ENCODE data around the gene WWTR1. TPM values are rescaled to one million over a fixed set of nuclear protein-coding genes. Genes with fewer than 3 reads are reported as not detected.

WWTR1 gene
- total RNA-seq, 1 donor from 2014 or later: 0.73 TPM

GRCh38 chr3:149632225-149632624, 25.6 kb downstream of the WWTR1 start:
- ATAC-seq (ENCODE audit: low read depth) (no peak), DNase-seq (no peak)
- Mint-ChIP-seq H3K9me3 (no peaks in the 10 kb centered on the region), H3K4me3 (no peak overlapping the region), H3K27ac (no peak overlapping the region), H3K27me3 (peaks cover 21% of the 10 kb centered on the region), H3K36me3 (ENCODE audit: low read depth) (no peaks in the 10 kb centered on the region), H3K4me1 (no peaks in the 10 kb centered on the region)
- ChIA-PET CTCF (no interaction called here), POLR2A (no interaction called here)
- intact Hi-C loops (cut with micrococcal nuclease): no loop called here
- no peak for TF ChIP-seq CTCF (IDR thresholded peaks at IDR 0.05)

GRCh38 chr3:149630806-149631205, 27.0 kb downstream of the WWTR1 start:
- DNase-seq (no peak), ATAC-seq (ENCODE audit: low read depth) (no peak)
- no peak for TF ChIP-seq CTCF (IDR thresholded peaks at IDR 0.05)
- Mint-ChIP-seq H3K27me3 (peaks cover 25% of the 10 kb centered on the region), H3K4me3 (no peak overlapping the region), H3K9me3 (no peaks in the 10 kb centered on the region), H3K27ac (no peak overlapping the region), H3K36me3 (ENCODE audit: low read depth) (no peaks in the 10 kb centered on the region), H3K4me1 (no peaks in the 10 kb centered on the region)
- intact Hi-C loops (cut with micrococcal nuclease): no loop called here
- CTCF ChIA-PET: no interaction called here
- POLR2A ChIA-PET: no interaction called here

- peaks cover 24% of the 10 kb centered on the region for H3K27me3 Mint-ChIP-seq
- DNase-seq (no peak), ATAC-seq (ENCODE audit: low read depth) (no peak)
- ChIA-PET CTCF (no interaction called here), POLR2A (no interaction called here)
- no peak for TF ChIP-seq CTCF (IDR thresholded peaks at IDR 0.05)
- H3K9me3 Mint-ChIP-seq: no peaks in the 10 kb centered on the region
- intact Hi-C loops (cut with micrococcal nuclease): no loop called here
- no peak overlapping the region for H3K4me3 Mint-ChIP-seq
- H3K4me1 Mint-ChIP-seq: no peaks in the 10 kb centered on the region
- H3K36me3 Mint-ChIP-seq (ENCODE audit: low read depth): no peaks in the 10 kb centered on the region
- H3K27ac Mint-ChIP-seq: no peak overlapping the region
These were observed 28.7 kb downstream of the WWTR1 start for GRCh38 chr3:149628957-149629670.

- Mint-ChIP-seq H3K9me3 (no peaks in the 10 kb centered on the region), H3K27me3 (peaks cover 21% of the 10 kb centered on the region), H3K36me3 (ENCODE audit: low read depth) (no peaks in the 10 kb centered on the region), H3K4me3 (no peak overlapping the region), H3K27ac (no peak overlapping the region), H3K4me1 (no peaks in the 10 kb centered on the region)
- intact Hi-C loops (cut with micrococcal nuclease): no loop called here
- TF ChIP-seq CTCF (IDR thresholded peaks at IDR 0.05): no peak
- no peak for ATAC-seq (ENCODE audit: low read depth)
- POLR2A ChIA-PET: no interaction called here
- no peak for DNase-seq
- CTCF ChIA-PET: no interaction called here
These were observed 31.2 kb downstream of the WWTR1 start for GRCh38 chr3:149626671-149627070.

- POLR2A ChIA-PET: interaction anchor here (0.6 kb wide), 1 partner anchor 1792 kb away, joined by 4 read pairs; no protein-coding TSS in a partner anchor
- TF ChIP-seq CTCF (IDR thresholded peaks at IDR 0.05): no peak
- Mint-ChIP-seq H3K4me3 (no peak overlapping the region), H3K36me3 (ENCODE audit: low read depth) (no peaks in the 10 kb centered on the region), H3K27ac (no peak overlapping the region), H3K4me1 (no peaks in the 10 kb centered on the region), H3K27me3 (peaks cover 18% of the 10 kb centered on the region), H3K9me3 (no peaks in the 10 kb centered on the region)
- ATAC-seq (ENCODE audit: low read depth) (no peak), DNase-seq (no peak)
- CTCF ChIA-PET: no interaction called here
- intact Hi-C loops (cut with micrococcal nuclease): no loop called here
These were observed 32.0 kb downstream of the WWTR1 start for GRCh38 chr3:149625795-149626194.
